ENCODE measurements around the gene ATG9A. TPM values are rescaled to one million over a fixed set of nuclear protein-coding genes. Genes with fewer than 3 reads are reported as not detected.

The ATG9A gene
- total and polyA plus RNA-seq, 4 donors: 22.5 to 49.1 (median 42.6) TPM

- no peak overlapping the region for H3K27ac ChIP-seq (ENCODE audit: low read depth in 1 of 2, low read length in 1 of 2)
- H3K27me3 ChIP-seq (ENCODE audit: control insufficient read depth in 3 of 3, insufficient read depth in 3 of 3, low read length in 2 of 3): no peaks in the 10 kb centered on the region
- TF ChIP-seq CTCF (IDR thresholded peaks at IDR 0.05; ENCODE audit: control extremely low read depth, extremely low read depth): no peak
- H3K9ac ChIP-seq (ENCODE audit: insufficient read depth in 1 of 2, low read length in 2 of 2): no peak overlapping the region
- DNase-seq: no peak
- peaks cover 0 to 42% (median 36%) of the 10 kb centered on the region in 4 donors for H3K36me3 ChIP-seq (ENCODE audit: control insufficient read depth in 4 of 4, insufficient read depth in 4 of 4, low read length in 4 of 4)
- WGBS, 2 donors: 92 to 94% methylated on average over 27 of the region's 27 CpGs
- no peak overlapping the region for H3K4me3 ChIP-seq
- H3K4me1 ChIP-seq (ENCODE audit: control insufficient read depth in 5 of 5, insufficient read depth in 5 of 5, low read length in 5 of 5): peaks cover 0 to 26% (median 11%) of the 10 kb centered on the region in 5 donors
- no peaks in the 10 kb centered on the region for H3K9me3 ChIP-seq (ENCODE audit: control insufficient read depth in 4 of 4, insufficient read depth in 3 of 4, low read length in 3 of 4)
- ATAC-seq (ENCODE audit: insufficient read depth, low FRiP score): no peak
Measured at GRCh38 chr2:219215871-219216534, 13.4 kb downstream of the ATG9A start.

DNA sequence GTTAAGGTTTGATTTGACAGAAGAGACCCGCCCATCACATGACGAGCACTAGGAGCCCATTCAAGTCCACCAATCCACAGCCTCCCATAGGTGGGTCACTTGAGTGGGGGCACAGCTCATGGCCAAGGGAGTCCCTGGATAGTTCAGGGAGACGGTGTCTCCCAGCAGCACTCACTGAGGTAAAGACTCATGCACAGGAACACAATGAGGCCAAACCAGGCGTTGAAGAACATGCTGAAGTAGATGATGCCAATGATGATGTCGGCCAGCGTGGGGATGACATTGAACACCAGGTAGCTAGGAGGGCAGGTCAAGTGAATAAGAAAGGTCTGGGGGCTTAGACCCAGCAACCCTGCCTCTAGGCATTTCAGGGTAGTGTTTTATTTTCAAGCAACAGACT is 14.7 kb downstream of the ATG9A start:
- Histone ChIP-seq H3K4me3 (no peak overlapping the region), H3K36me3 (ENCODE audit: control insufficient read depth in 4 of 4, insufficient read depth in 4 of 4, low read length in 4 of 4) (peaks cover 4 to 40% (median 28%) of the 10 kb centered on the region in 4 donors), H3K9me3 (ENCODE audit: control insufficient read depth in 4 of 4, insufficient read depth in 3 of 4, low read length in 3 of 4) (no peaks in the 10 kb centered on the region), H3K27ac (ENCODE audit: low read depth in 1 of 2, low read length in 1 of 2) (no peak overlapping the region), H3K4me1 (ENCODE audit: control insufficient read depth in 5 of 5, insufficient read depth in 5 of 5, low read length in 5 of 5) (peaks cover 0 to 22% (median 11%) of the 10 kb centered on the region in 5 donors), H3K27me3 (ENCODE audit: control insufficient read depth in 3 of 3, insufficient read depth in 3 of 3, low read length in 2 of 3) (no peaks in the 10 kb centered on the region), H3K9ac (ENCODE audit: insufficient read depth in 1 of 2, low read length in 2 of 2) (no peak overlapping the region)
- 92 to 98% methylated on average over 6 of the region's 6 CpGs for WGBS, 2 donors
- ATAC-seq (ENCODE audit: insufficient read depth, low FRiP score) (no peak), DNase-seq (no peak)
- TF ChIP-seq CTCF (IDR thresholded peaks at IDR 0.05; ENCODE audit: control extremely low read depth, extremely low read depth): no peak

DNA sequence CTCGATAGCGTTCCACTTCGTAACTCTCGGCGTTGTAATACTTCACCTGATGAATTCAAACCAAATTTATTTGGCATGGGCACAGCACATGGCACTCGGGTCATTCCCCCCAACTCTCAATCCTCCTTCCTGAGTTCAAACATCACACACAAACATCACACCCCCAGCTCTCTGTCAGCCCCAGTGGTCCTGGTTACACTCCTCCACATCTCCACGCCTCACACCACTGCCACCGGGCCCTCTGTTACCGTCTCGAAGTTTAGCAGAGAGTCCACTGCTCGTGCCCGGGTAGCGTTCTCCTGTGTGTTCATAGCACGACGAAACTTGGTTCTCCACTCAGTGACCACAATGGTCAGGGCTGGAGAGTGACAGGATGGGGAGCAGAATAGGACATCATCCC is 15.3 kb downstream of the ATG9A start:
- Histone ChIP-seq H3K9ac (ENCODE audit: insufficient read depth in 1 of 2, low read length in 2 of 2) (no peak overlapping the region), H3K27me3 (ENCODE audit: control insufficient read depth in 3 of 3, insufficient read depth in 3 of 3, low read length in 2 of 3) (no peaks in the 10 kb centered on the region), H3K36me3 (ENCODE audit: control insufficient read depth in 4 of 4, insufficient read depth in 4 of 4, low read length in 4 of 4) (peaks cover 4 to 41% (median 28%) of the 10 kb centered on the region in 4 donors), H3K9me3 (ENCODE audit: control insufficient read depth in 4 of 4, insufficient read depth in 3 of 4, low read length in 3 of 4) (no peaks in the 10 kb centered on the region), H3K4me1 (ENCODE audit: control insufficient read depth in 5 of 5, insufficient read depth in 5 of 5, low read length in 5 of 5) (peaks cover 0 to 16% (median 5%) of the 10 kb centered on the region in 5 donors), H3K4me3 (no peak overlapping the region), H3K27ac (ENCODE audit: low read depth in 1 of 2, low read length in 1 of 2) (no peak overlapping the region)
- 96 to 97% methylated on average over 15 of the region's 15 CpGs for WGBS, 2 donors
- no peak for TF ChIP-seq CTCF (IDR thresholded peaks at IDR 0.05; ENCODE audit: control extremely low read depth, extremely low read depth)
- DNase-seq (no peak), ATAC-seq (ENCODE audit: insufficient read depth, low FRiP score) (no peak)
